K562 (cell line): Measurements from ENCODE around the gene CD22. TPM values are rescaled to one million over a fixed set of nuclear protein-coding genes. Genes with fewer than 3 reads are reported as not detected.

ENCODE experiments used
- HDGF ChIP-seq: fragments of 450-650 bp; IDR thresholded peaks from 2 replicates; pipeline ENCODE4 v1.6.1; 2016
- MAFG ChIP-seq: fragments of 450-650 bp; conservative IDR thresholded peaks from 2 replicates; pipeline ENCODE4 v1.6.1; 2016; ENCODE audit warnings: missing genetic modification characterization, missing compliant biosample characterization
- NCOA4 ChIP-seq: fragments of 450-650 bp; IDR thresholded peaks from 2 replicates; pipeline ENCODE4 v1.6.1; 2018; ENCODE audit warnings: mild to moderate bottlenecking; ENCODE audit not compliant: partially characterized antibody
- SRSF1 ChIP-seq: fragments of 200-400 bp; formaldehyde crosslinking; IDR thresholded peaks from 2 replicates; pipeline ENCODE4 v1.6.1; 2017; ENCODE audit warnings: mild to moderate bottlenecking, low read depth, low read length, moderate library complexity
- ZNF764 ChIP-seq: fragments of 250-450 bp; sonication (Bioruptor Pico); IDR thresholded peaks from 2 replicates; pipeline ENCODE4 v1.4.0; 2020; ENCODE audit warnings: low read depth, mild to moderate bottlenecking, moderate library complexity
- polyA plus RNA-seq, 8 experiments: library from polyadenylated mRNA; depleted of rRNA in 4 of 8; stranded (reverse) in 5 of 8; unstranded in 3 of 8; fragments of >200 nt; fragmentation: Nextera tagmentation in 2 of 8; fragmentation: Illumina TruSeq in 1 of 8; extraction: Ambion mirVana in 2 of 8; extraction: Trizol in 1 of 8; gene quantifications; 2 replicates each; pipeline versions ENCODE4 v1.2.1 to v1.2.3, GENCODE V29; 2011 to 2014; ENCODE audit warnings: inconsistent platforms in 1 of 8, missing spikeins in 1 of 8
- total RNA-seq, 7 experiments: library from RNA; depleted of rRNA in 6 of 7; stranded (reverse); fragments of >200 nt in 6 of 7; fragmentation: Illumina TruSeq in 2 of 7; extraction: Trizol in 2 of 7; gene quantifications; 2 replicates each; pipeline versions ENCODE4 v1.2.1 to v1.2.3, GENCODE V29; 2011 to 2021; ENCODE audit warnings: low replicate concordance in 1 of 7
- TF ChIP-seq, protein P1 (sequence below): IDR thresholded peaks from 2 replicates; pipeline ENCODE4 v1.6.1; 2016; ENCODE audit warnings: missing genetic modification characterization, missing compliant biosample characterization
- TF ChIP-seq, protein P2 (sequence below), 2 experiments: fragments of 450-650 bp; IDR thresholded peaks; 2 replicates each; pipeline ENCODE4 v1.6.1; 2016
- TF ChIP-seq, protein P3 (sequence below): IDR thresholded peaks from 2 replicates; pipeline ENCODE4 v1.6.1; 2012; ENCODE audit warnings: low read depth, low read length, improper control_type of control experiment, borderline replicate concordance
- TF ChIP-seq, protein P4 (sequence below): fragments of 450-650 bp; formaldehyde crosslinking; IDR thresholded peaks from 2 replicates; pipeline ENCODE4 v1.4.0; 2022; ENCODE audit warnings: missing genetic modification characterization

Gene CD22
- total and polyA plus RNA-seq, 9 of the 15 experiments (the other 6 are each of a cell fraction or from before 2014, with no cell fraction given) = 0.29 to 5.0 (median 3.5) TPM

DNA sequence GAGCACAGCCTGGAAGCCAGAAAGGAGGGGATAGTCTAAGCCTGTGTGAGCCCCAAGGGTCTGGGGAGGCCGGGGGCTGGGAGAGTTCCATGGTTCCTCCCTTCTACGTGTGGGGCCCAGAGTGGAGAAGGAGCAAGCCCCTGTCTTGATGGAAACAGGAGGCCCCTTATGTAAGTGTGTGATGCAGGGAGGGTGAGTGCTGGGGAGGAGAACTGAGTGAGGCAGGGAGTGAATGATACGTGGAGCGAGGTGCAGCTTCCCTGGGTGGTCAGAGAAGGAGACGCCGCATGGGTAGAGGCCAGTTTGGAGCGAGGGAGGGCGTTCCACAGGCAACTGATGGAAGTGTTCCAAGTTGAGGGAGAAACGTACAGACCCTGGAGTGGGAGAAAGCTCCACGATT, 21.1 kb upstream of the CD22 start (continued):
- TF ChIP-seq, protein P1, sequence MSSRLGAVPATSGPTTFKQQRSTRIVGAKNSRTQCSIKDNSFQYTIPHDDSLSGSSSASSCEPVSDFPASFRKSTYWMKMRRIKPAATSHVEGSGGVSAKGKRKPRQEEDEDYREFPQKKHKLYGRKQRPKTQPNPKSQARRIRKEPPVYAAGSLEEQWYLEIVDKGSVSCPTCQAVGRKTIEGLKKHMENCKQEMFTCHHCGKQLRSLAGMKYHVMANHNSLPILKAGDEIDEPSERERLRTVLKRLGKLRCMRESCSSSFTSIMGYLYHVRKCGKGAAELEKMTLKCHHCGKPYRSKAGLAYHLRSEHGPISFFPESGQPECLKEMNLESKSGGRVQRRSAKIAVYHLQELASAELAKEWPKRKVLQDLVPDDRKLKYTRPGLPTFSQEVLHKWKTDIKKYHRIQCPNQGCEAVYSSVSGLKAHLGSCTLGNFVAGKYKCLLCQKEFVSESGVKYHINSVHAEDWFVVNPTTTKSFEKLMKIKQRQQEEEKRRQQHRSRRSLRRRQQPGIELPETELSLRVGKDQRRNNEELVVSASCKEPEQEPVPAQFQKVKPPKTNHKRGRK (tag) = no peak
- no peak for TF ChIP-seq ZNF764 (CRISPR knock-in tag)
- TF ChIP-seq, protein P2, sequence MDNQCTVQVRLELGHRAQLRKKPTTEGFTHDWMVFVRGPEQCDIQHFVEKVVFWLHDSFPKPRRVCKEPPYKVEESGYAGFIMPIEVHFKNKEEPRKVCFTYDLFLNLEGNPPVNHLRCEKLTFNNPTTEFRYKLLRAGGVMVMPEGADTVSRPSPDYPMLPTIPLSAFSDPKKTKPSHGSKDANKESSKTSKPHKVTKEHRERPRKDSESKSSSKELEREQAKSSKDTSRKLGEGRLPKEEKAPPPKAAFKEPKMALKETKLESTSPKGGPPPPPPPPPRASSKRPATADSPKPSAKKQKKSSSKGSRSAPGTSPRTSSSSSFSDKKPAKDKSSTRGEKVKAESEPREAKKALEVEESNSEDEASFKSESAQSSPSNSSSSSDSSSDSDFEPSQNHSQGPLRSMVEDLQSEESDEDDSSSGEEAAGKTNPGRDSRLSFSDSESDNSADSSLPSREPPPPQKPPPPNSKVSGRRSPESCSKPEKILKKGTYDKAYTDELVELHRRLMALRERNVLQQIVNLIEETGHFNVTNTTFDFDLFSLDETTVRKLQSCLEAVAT (IDR thresholded peaks at IDR 0.05) = no peak
- TF ChIP-seq, protein P3, sequence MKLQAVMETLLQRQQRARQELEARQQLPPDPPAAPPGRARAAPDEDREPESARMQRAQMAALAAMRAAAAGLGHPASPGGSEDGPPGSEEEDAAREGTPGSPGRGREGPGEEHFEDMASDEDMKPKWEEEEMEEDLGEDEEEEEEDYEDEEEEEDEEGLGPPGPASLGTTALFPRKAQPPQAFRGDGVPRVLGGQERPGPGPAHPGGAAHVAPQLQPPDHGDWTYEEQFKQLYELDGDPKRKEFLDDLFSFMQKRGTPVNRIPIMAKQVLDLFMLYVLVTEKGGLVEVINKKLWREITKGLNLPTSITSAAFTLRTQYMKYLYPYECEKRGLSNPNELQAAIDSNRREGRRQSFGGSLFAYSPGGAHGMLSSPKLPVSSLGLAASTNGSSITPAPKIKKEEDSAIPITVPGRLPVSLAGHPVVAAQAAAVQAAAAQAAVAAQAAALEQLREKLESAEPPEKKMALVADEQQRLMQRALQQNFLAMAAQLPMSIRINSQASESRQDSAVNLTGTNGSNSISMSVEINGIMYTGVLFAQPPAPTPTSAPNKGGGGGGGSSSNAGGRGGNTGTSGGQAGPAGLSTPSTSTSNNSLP = no peak
- TF ChIP-seq SRSF1 = no peak
- TF ChIP-seq, protein P4, sequence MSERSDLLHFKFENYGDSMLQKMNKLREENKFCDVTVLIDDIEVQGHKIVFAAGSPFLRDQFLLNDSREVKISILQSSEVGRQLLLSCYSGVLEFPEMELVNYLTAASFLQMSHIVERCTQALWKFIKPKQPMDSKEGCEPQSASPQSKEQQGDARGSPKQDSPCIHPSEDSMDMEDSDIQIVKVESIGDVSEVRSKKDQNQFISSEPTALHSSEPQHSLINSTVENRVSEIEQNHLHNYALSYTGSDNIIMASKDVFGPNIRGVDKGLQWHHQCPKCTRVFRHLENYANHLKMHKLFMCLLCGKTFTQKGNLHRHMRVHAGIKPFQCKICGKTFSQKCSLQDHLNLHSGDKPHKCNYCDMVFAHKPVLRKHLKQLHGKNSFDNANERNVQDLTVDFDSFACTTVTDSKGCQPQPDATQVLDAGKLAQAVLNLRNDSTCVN = no peak
- no peak for TF ChIP-seq HDGF
- no peak for TF ChIP-seq MAFG (tag)
- TF ChIP-seq NCOA4 = no peak
